Stimulated activated CD8-positive, alpha-beta memory T cell treated with anti-CD3 and anti-CD28 coated beads, Interleukin-4, amount 100 ng/mL, for 4 hours (primary cell): Measurements from ENCODE around the gene SYCN.

Experiments
- DNase-seq, 2 donors: peaks; one replicate each; pipeline ENCODE4 v3.0.0-alpha.2; 2020; ENCODE audit warnings: low read depth in 2 of 2, low spot score in 1 of 2

The SYCN gene

DNA sequence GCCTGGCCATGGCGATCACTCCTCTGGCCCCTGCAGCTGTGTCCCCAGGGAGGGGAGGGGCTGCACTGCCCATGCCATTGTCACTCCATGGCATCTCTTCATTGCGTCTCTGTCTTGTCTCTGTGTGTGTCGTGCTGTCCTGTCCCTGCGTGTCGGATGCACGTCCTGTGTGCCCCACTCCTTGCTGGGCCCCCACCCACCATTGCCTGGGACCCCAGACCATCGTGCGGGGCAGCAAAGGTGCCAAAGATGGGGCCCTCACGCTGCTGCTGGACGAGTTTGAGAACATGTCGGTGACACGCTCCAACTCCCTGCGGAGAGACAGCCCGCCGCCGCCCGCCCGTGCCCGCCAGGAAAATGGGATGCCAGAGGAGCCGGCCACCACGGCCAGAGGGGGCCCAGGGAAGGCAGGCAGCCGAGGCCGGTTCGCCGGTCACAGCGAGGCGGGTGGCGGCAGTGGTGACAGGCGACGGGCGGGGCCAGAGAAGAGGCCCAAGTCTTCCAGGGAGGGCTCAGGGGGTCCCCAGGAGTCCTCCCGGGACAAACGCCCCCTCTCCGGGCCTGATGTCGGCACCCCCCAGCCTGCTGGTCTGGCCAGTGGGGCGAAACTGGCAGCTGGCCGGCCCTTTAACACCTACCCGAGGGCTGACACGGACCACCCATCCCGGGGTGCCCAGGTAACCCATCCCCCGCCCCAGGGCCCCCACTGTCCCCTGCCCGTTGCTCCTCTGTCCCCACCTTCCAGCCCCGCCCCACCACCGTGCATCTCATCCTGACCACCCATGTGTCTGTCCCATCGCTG, 31.2 kb downstream of the SYCN start:
- no peak for DNase-seq

DNA sequence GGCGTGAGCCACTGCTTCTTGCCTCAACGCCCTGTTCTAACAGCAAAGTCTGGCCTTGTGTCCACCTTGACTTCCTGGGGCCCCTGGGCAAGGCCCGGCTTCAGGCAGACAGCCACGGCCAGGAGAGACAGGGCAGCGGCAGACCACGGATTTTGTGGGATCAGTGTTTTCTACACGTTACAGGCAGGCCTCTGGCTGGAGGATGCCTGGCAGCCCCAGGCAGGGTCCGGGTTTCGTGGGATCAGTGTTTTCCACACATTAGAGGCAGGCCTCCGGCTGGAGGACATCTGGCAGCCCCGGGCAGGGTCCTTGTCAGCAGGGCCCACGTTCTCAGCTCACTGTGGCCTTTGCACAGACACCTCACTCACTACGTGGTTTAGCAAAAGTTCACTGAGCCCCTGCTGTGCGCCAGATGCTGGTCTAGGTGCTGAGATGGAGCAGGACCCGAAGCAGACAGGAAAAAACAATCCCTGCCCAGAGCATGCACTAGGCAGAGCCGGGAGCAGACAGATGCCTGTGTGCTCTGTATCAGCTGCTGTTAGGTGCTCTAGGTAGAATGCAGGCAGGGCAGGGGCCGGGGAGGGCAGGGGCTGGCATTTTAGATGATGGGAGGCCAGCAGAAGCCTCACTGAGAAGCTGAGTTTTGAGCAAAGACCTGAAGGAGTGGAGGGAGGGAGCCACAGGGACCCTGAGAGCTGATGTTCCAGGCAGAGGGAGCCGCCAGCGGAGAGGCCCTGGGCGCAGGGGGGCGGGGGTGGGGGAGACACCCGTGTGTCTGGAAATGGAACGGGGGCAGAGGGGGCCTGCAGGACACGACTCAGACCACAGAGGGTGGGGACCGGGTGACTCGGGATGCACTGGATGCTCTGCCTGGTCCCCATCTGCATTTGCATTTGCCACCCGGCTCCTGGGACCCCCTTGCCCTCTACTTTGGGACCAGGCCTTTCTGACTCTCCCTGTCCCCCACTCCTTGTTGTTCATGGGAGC, 32.3 kb downstream of the SYCN start:
- no peak for DNase-seq

DNA sequence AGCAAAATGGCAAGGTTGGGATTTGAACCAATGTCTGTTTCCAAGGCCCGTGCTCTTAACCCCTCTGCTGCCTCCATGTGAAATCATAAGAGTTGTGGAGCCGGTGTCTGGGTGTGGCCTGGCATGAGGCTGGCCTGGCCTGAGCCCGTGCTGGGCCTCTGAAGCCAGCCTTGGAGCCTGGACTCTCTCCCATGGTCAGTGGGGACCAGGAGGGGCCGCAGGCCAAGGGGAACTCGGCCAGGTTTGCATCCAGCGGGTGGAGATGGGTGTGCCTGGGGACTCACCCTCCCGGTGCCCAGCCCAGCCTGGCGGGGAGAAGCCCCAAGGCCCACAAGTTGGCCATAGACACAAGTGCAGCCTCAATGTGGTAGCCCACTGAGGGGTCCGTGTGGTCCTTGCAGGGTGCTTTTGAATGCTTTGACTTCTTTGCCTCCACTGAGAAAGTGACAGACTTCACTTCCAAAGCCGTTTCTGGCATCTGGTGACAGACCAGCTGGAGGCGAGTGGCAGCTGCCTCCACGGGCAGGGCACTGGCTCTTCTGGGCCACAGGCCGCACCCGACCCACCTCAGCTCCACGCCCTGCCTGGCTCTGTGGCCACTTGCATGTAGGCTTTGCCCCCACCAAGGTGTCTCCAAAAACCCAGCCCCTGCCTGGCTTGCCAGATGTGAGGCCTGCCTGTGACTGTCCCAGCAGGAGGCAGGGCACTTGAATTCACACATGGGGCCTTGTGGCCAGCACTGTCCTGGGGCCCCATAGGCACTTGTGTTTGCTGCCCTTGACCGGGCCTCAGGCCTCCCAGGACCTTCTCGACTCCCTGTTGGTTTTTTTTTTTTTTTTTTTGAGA, 33.5 kb downstream of the SYCN start:
- no peak for DNase-seq

DNA sequence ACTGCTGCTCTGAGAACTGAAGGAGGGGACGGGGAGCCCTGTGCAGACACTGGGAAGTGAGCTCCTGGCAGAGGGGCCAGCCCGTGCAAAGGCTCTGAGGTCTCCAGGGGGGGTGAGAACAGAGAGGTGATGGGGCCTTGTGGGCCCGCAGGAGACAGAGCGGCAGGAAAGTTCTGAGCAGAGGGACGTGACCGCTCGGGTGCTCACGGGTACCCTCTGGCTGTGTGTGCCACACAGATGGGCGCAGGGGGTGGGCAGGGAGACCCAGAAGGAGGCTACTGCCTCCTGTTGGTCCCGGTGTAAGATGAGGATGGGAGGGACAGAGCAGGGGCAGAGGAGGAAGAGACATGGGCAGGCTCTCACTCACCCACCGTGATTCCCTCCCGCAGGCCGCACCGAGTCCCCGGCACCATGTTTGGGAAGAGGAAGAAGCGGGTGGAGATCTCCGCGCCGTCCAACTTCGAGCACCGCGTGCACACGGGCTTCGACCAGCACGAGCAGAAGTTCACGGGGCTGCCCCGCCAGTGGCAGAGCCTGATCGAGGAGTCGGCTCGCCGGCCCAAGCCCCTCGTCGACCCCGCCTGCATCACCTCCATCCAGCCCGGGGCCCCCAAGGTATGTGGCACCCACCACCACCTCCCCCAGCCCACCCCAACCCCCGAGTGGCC, 34.8 kb downstream of the SYCN start:
- DNase-seq = no peak

DNA sequence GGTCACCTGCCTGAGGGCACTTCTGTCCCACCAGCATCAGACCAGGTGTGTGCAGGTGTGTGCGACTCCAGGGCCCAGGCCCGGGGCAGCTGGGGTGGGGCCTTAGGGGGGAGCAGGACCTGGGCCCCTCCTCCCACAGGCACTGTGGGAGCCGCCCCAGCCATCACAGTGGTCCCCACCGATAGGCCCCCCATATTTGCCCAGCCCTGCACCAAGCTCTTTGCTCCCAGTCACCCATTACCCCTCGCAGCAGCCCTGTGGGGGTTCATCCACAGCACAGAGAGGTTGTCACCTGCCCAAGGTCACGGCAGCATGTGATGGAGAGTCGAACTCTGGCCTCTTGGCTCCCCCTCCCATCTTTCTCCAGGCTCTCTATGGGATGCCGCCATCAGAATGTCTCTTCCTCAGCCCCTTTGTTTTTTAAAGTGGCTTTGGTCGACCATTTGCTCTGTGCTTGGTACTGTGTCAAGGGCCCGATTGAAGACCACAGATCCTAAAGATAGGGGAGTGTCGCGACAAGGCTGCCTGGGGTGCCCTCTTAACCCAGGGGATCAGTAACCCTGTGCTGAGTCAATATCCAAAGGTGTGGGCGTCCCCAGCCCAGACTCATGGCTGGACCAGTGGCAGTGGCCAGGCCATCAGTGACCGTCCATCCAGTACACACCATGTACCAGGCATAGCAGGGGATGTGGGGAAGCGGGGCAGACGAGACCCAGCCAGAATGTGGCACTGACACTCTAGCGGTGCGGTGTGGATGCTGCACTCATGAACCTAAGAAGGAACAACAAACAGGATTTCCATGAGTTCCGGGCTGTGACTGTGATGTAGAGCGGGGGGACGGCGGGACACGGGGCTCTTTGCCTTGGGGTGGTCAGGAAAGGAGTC, 35.6 kb downstream of the SYCN start:
- no peak for DNase-seq

DNA sequence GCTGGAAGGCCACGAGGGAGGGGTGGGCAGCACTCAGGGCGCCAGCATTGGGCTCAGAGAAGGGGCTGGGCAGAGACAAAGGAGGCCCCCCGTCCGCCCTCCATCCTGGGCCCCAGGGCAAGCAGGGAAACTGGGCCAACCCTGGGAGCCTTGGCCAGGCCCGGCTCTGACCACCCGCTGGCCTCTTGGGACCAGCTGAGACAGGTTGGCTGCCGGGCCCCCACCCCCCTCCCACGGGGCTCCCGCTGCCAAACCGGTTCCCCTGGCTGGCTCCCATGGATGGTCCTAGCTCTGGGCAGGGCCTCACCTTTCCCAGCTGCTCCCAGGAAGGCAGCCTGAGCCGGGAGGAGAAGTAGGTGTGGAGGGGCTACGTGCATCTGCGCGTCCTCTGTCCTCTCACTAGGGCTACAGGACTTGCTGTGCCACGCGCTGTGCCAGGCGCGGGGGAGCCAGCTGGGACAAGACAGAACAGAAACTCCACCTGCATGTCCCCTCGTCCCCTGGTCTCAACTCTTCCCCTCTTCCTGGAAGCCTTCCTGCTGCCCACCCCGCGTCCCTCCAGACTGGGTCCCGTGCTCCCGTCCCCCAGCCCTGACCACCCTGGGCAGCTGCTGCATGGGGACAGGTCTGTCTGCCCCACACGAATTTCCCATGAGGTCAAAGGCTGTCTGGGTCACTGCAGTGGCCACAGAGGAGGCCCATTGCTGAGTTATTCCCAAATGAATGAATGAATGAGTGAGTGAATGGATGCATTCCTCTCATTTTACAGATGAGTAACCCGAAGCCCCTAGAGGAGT, 36.4 kb downstream of the SYCN start:
- no peak for DNase-seq

DNA sequence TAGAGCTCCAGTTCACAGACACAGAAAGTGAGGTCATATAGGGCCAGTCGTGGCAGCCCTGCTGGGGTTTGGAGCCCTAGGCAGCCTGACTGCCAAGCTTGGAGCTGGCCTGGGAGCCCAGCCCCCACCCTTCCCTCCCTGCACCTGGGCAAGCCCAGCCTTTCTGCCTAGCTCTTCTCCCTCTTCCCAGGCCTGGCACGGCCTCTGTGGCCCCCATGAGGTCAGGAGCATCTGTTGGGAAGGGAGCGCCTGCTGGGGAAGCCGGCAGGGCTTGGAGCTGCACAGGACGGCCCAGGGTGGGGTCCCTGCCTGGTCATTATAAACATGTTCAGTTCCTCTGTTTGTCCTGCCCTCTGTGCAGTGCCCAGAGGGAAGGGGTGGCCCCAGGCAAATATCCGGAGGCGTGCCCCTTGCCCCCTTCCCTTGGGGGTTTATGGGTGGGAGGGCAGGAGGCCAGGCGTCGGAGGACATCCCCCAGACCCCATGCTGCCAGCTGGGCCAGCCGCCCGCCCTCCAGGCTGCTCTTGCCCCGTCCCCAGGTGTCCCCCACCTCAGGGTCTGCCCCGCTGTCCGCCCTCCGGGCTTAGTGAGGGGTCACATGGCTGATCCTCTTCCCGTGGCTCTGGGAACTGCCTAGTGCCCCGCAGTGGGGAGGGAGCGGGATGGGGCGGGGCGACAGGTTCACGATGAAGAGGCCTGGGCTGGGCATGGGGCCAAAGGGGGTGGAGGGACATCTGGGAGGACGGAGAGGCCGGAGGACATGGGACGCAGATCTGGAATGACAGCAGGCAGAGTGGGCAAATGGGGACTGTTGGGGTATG, 37.3 kb downstream of the SYCN start:
- DNase-seq = no peak

DNA sequence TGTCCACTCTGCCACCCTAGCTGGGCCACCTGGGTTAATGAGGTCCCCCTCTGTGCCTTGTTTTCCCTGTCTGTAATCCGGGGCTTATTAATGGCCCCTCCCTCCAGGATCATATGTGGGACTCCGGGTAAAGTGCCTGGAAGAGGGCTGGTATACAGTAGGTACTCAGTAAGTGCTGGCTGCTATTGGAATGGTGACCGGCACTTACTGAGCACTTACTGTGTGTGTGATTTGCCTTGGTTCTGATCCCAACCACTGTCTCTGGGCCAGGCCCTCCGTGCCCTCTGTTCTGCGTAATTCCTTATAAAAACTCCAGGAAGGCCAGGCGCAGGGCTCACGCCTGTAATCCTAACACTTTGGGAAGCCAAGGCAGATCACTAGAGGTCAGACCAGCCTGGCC, 38.2 kb downstream of the SYCN start:
- DNase-seq = no peak

DNA sequence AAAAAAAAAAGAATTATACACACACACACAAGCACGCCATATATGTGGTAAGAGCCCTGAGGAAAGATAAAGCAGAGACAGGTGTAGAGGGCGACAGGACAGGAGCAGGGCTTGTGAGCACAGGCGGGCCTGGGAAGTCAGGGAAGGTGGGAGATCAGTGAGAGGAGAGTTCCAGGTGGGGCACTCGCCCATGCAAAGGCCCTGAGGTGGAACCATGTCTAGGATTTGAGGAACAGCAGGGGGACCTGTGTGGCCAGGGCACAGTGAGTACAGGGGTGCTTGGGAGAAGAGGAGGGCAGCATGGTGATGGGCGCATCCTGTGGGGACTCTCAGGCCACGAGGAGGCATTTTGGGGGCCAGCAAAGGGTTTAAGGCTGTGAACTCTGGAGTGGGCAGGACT, 39.8 kb downstream of the SYCN start:
- DNase-seq = no peak

DNA sequence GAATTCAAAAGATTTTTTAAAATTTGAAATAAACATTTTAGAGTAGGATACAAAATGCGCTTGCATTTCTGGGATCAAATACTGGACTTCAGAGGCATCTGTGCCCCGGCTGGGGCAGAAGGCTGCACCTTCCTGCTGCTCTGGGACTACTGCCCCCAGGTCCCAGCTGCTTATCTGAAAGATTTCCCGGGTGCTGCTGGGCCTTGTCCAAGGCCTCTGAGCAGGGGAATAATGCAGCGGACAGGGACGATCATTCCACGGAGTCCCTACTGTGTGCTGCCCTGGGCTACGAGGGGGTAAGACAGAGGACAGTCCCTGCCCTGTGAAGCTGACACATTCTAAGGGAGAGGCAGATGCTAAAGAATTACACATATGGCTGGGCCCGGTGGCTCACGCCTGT, 40.4 kb downstream of the SYCN start:
- no peak for DNase-seq

DNA sequence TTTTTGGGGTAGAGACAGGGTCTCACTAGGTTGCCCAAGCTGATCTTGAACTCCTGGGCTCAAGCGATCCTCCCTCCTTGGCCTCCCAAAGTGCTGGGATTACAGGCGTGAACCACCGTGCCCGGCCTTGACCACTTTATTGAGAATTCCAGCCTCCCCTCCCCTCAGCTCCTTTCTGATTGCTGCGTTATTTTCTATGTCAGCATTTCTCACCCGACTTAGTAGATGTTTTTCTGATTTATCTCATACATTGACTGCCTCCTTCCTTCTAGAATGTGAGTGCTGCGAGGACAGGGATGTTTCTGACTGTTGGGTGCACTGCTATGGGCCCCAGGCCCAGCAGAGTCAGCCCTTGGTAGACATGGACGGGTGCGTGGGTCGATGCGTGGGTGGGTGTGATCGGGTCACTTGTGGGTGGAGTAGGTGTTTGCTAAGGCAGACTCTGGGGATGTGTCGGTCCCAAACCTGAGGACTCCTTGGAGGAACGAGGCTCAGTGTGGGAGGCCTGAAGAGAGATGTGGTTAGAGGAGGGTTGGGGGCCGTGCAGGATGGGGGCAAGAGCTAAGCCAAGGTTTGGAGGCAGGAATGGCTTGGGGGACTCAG, 41.5 kb downstream of the SYCN start:
- DNase-seq = no peak

DNA sequence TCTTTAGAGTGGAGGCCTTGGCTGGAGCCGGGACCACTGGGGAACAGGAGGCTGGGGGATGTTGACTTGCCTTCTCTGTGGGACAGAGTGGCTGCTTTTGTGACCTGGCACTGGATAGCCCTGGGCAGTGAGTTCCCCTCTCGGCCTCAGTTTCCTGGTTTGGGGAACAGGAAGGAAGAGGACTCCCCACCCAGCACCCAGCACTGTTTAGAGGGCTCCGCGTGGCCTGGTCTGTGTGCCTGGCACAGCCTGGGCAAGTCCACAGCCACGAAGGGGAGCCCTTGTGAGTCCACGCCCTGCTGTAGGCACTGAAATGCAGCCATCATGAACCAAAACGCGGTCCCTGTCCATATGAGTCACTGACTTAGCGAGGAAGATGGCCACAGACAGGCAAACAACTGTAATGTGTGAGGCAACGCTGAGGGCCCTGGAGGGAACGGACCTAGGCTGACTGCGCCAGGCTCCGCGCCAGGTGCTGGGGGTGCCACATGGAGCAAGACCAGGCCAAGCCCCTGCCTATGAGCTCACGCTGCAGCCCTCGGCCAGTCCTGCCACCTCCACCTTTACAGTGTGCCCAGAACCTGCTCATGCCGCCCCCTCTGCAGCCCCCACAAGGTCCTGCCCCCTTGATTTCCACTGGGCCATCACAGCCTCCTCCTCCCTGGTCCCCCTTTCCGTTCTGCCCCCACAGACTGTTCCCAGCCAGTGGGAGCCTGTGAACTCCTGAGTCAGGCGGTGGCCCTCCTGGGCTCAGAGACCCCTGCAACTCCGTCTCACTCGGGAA, 43.0 kb downstream of the SYCN start:
- no peak for DNase-seq

DNA sequence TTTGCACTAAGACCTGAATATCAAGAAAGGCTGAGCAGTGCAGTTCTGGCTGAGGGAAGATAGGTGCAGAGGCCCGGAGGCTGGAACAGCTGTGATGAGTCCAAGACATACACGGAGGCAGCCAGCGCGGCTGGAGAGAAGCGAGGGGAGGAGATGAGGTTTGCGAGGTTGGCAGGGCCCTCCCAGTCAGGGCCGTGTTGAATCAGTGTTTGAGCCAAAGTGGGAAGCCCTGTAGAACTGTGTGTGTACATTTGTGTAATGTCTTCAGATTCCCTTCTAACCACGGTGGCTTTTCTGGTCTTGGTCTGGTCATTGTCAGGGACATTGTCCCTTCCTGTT, 43.6 kb downstream of the SYCN start:
- no peak for DNase-seq

DNA sequence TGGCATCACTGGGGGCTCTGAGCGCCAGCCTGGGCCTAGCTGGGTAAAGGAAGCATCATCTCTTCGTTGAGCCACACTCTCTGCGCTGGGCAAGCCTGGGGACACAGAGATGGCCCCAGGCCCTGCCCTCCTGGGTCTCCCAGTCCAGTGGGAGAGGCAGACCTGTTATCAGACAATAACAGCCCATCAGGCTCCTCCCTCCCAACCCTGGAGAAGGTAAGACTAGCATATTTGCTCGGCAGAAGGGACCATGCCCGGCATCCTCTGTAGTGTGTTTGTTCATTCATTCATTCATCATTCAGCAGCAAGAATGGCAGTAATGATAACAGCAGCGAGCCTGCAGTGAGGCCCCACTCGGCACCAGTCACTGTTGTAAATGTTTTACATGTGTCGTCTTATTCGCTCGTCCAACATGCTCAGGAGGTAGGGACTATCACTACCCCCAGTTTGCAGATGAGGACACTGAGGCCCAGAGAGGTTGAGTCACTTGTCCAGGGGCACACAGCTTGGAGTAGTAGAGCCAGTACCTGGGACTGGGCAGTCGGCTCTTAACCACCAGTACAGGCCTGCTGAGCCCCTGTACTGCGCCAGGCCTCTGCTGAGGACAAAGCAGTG, 45.3 kb downstream of the SYCN start:
- DNase-seq = no peak

DNA sequence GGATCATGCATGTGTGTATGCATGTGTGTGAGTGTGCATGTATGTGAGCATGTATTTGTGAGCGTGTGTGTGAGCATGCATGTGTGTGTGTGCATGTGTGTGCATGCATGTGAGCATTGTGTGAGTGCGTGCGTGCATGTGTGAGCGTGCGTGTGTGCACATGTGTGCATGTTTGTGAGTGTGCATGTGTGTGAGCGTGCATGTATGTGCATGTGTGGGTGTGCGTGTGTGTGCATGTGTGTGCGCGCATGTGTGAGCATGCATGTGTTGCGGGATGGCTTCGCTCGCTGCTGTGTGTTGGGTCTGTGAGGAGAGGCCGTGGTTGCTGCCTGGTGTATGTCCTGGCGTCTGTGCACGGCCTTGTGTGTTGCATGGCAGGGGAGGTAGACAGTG, 46.1 kb downstream of the SYCN start:
- no peak for DNase-seq

DNA sequence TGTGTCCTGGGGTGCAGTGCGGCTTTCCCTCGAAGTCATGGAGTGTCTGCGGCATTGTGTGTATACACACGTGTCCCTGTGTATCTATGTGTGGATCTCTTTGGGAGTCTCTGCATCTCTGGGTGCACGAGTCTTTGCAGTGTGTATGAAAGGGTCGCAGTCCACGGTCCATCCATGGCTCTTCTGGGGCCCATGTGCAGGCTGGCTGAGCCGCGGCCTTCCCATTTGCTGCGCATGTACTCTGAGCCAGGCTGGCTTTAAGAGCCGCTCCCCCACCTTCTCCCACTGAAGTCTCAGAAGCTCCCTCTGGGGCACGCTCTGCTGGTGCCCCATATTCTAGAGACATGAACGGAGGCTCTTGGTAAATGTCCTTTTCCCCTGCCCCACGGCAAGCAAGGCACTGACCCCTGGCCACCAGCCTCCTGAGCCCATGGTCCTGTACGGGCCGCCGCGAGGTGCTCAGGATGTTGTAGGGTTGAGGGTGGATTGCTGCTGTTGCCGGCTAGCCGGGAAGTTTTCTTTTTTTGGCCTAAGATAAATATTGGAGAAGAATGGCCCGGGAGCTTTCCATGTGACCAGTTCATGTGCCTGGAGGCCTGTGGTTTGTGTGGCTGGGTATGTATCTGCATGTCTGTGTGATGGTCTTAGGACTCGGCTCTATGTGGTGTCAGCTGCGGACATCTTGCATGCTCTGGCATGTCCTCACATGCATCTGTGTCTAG, 46.6 kb downstream of the SYCN start:
- no peak for DNase-seq
